ENCODE results near the gene FAM227A.

Gene FAM227A

DNA sequence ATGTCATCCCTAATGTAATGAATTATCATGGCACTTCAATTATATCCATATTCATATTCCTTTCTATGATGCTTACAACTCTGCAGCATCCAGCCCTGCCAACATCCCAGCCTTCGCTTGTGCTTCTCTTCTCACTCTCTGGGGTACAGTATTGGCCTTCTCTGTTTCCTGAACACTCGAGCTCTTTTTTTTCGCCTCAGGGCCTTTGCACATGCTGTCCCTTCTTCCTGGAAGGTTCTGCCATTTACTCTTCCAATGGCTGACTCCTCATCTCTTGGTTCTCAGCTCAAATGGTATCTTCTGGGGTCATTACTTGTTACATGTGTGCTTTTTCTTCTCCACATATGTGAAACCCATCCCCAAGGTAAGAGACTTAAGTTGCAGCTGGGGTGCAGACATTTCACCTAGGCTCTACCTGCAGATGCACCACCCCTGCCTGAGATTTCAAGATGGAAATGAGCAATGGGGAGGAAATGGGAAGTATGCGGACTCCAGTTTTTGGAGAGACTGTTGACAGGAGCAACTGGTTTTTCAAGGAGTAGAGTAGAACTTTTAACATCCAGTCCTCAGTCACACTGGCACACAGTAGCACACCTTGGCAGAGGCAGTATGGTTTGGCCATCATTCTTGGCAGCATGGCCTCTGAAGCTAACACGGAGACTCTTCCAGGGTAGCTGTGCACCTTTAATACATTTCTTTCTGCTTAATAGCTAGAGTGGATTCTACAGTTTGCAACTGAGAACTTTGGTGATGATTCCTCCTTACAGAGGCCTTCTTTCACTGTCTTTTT lies 43.8 kb downstream of the FAM227A start:
- TF ChIP-seq NFIC (IDR thresholded peaks at IDR 0.05) (no peak), EGR1 (IDR thresholded peaks at IDR 0.05) (no peak)

DNA sequence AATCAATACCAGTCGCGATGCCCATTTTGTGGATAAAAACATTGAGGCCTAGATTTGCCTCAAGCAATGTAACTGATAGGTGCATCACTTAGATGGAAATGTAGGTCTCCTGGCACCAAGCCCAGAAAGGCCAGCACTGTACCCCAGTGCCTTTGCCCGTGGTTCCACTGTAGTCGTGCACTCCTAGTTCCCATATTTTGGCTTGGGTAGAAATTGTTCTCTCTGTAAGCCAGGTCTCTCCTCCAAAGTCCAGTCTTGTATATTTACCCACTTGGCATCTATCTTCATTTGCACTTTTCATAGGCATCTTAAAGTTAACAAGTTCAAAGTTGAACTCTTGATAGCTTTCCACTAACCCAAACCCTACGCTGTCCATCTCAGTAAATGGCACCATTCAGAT lies 44.6 kb downstream of the FAM227A start:
- TF ChIP-seq YY1 (IDR thresholded peaks at IDR 0.05; ENCODE audit: low read depth) (no peak), TAF1 (IDR thresholded peaks at IDR 0.05; ENCODE audit: low read depth) (no peak), RAD21 (IDR thresholded peaks at IDR 0.05; ENCODE audit: low read depth) (no peak), CEBPB (IDR thresholded peaks at IDR 0.05) (no peak), TCF12 (IDR thresholded peaks at IDR 0.05; ENCODE audit: low read depth) (no peak), TEAD4 (IDR thresholded peaks at IDR 0.05) (no peak), NFIC (IDR thresholded peaks at IDR 0.05) (no peak), CREB1 (IDR thresholded peaks at IDR 0.05; ENCODE audit: low read depth) (no peak), ZBTB7A (IDR thresholded peaks at IDR 0.05; ENCODE audit: low read depth) (no peak), EP300 (IDR thresholded peaks at IDR 0.05; ENCODE audit: borderline replicate concordance) (no peak), FOXM1 (IDR thresholded peaks at IDR 0.05; ENCODE audit: borderline replicate concordance, low read depth) (no peak), EGR1 (IDR thresholded peaks at IDR 0.05) (no peak)
- TF ChIP-seq, protein P1, sequence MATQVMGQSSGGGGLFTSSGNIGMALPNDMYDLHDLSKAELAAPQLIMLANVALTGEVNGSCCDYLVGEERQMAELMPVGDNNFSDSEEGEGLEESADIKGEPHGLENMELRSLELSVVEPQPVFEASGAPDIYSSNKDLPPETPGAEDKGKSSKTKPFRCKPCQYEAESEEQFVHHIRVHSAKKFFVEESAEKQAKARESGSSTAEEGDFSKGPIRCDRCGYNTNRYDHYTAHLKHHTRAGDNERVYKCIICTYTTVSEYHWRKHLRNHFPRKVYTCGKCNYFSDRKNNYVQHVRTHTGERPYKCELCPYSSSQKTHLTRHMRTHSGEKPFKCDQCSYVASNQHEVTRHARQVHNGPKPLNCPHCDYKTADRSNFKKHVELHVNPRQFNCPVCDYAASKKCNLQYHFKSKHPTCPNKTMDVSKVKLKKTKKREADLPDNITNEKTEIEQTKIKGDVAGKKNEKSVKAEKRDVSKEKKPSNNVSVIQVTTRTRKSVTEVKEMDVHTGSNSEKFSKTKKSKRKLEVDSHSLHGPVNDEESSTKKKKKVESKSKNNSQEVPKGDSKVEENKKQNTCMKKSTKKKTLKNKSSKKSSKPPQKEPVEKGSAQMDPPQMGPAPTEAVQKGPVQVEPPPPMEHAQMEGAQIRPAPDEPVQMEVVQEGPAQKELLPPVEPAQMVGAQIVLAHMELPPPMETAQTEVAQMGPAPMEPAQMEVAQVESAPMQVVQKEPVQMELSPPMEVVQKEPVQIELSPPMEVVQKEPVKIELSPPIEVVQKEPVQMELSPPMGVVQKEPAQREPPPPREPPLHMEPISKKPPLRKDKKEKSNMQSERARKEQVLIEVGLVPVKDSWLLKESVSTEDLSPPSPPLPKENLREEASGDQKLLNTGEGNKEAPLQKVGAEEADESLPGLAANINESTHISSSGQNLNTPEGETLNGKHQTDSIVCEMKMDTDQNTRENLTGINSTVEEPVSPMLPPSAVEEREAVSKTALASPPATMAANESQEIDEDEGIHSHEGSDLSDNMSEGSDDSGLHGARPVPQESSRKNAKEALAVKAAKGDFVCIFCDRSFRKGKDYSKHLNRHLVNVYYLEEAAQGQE (IDR thresholded peaks at IDR 0.05; ENCODE audit: low read depth): no peak
- TF ChIP-seq, protein P2, sequence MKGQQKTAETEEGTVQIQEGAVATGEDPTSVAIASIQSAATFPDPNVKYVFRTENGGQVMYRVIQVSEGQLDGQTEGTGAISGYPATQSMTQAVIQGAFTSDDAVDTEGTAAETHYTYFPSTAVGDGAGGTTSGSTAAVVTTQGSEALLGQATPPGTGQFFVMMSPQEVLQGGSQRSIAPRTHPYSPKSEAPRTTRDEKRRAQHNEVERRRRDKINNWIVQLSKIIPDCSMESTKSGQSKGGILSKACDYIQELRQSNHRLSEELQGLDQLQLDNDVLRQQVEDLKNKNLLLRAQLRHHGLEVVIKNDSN (IDR thresholded peaks at IDR 0.05): no peak
- TF ChIP-seq, protein P3, sequence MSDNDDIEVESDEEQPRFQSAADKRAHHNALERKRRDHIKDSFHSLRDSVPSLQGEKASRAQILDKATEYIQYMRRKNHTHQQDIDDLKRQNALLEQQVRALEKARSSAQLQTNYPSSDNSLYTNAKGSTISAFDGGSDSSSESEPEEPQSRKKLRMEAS (IDR thresholded peaks at IDR 0.05): no peak

DNA sequence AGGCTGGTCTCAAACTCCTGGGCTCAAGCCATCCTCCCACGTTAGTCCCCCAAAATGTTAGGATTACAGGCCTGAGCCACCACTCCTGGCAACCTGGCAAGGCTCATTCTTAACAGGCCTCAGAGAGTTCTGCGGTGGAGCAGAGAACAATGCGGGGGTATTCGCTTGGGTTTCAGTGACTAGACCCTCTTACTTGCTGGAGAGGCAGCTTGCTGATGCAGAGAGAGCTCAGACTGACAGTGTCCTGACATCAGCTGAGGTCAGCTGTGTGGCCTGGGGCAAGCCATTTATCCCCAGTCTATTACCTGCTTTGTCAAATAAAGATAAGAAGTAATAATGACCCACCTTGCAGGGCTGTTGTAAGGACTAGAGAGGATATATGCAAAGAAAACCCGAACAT lies 46.0 kb downstream of the FAM227A start:
- TF ChIP-seq RAD21 (IDR thresholded peaks at IDR 0.05; ENCODE audit: low read depth) (no peak), EGR1 (IDR thresholded peaks at IDR 0.05) (no peak), ZBTB7A (IDR thresholded peaks at IDR 0.05; ENCODE audit: low read depth) (no peak), YY1 (IDR thresholded peaks at IDR 0.05; ENCODE audit: low read depth) (no peak), FOXM1 (IDR thresholded peaks at IDR 0.05; ENCODE audit: borderline replicate concordance, low read depth) (no peak), CEBPB (IDR thresholded peaks at IDR 0.05) (no peak), TEAD4 (IDR thresholded peaks at IDR 0.05) (no peak), CREB1 (IDR thresholded peaks at IDR 0.05; ENCODE audit: low read depth) (no peak), EP300 (IDR thresholded peaks at IDR 0.05; ENCODE audit: borderline replicate concordance) (no peak), TAF1 (IDR thresholded peaks at IDR 0.05; ENCODE audit: low read depth) (no peak), TCF12 (IDR thresholded peaks at IDR 0.05; ENCODE audit: low read depth) (no peak), NFIC (IDR thresholded peaks at IDR 0.05) (no peak)
- TF ChIP-seq, protein P3 (IDR thresholded peaks at IDR 0.05): no peak
- TF ChIP-seq, protein P1 (IDR thresholded peaks at IDR 0.05; ENCODE audit: low read depth): no peak
- TF ChIP-seq, protein P2 (IDR thresholded peaks at IDR 0.05): no peak

DNA sequence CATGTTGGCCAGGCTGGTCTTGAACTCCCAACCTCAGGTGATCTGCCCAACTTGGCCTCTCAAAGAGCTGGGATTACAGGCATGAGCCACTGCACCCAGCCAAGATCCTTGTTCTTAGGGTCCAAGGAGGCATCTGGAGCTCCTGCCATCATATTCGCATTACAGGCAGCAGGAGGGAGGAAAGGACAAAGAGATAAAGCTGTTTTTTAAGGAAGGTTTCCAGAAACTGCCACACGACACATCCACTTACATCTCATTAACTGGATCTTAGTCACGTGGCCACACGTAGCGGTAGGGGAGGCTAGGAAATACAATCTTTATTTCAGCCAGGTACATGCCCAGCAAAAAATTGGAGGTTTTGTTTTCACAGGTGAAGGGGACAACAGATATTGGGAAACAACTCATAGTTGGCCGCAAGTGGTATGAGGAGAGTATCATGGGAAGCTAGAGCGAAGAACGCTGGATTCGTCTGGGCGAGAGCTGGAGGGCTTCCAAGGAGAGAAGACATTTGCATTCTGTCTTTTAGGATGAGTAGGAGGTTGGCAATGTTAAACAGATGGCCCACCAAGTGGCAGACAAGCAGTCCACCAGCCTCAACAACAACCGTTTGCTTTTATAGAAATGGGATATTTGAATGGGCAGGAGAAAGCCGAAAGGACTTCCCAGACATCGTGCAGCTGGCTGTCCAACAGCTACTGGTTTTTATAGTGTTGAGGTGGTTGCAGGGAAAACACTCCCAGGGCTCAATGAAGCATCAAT lies 47.0 kb downstream of the FAM227A start:
- no peak for TF ChIP-seq NFIC (IDR thresholded peaks at IDR 0.05)
- TF ChIP-seq ZBTB7A (IDR thresholded peaks at IDR 0.05; ENCODE audit: low read depth): no peak
- TF ChIP-seq TEAD4 (IDR thresholded peaks at IDR 0.05): no peak
- no peak for TF ChIP-seq RAD21 (IDR thresholded peaks at IDR 0.05; ENCODE audit: low read depth)
- TF ChIP-seq, protein P3 (IDR thresholded peaks at IDR 0.05): no peak
- TF ChIP-seq TCF12 (IDR thresholded peaks at IDR 0.05; ENCODE audit: low read depth): no peak
- no peak for TF ChIP-seq TAF1 (IDR thresholded peaks at IDR 0.05; ENCODE audit: low read depth)
- no peak for TF ChIP-seq CEBPB (IDR thresholded peaks at IDR 0.05)
- TF ChIP-seq YY1 (IDR thresholded peaks at IDR 0.05; ENCODE audit: low read depth): no peak
- TF ChIP-seq EGR1 (IDR thresholded peaks at IDR 0.05): no peak
- no peak for TF ChIP-seq FOXM1 (IDR thresholded peaks at IDR 0.05; ENCODE audit: borderline replicate concordance, low read depth)
- TF ChIP-seq CREB1 (IDR thresholded peaks at IDR 0.05; ENCODE audit: low read depth): no peak
- TF ChIP-seq, protein P2 (IDR thresholded peaks at IDR 0.05): no peak
- TF ChIP-seq, protein P1 (IDR thresholded peaks at IDR 0.05; ENCODE audit: low read depth): no peak
- no peak for TF ChIP-seq EP300 (IDR thresholded peaks at IDR 0.05; ENCODE audit: borderline replicate concordance)
